ENCODE data around the gene KIF26A.

The KIF26A gene

GRCh38 chr14:104201063-104201462, 62.7 kb downstream of the KIF26A start:
- Histone ChIP-seq H3K4me1 (ENCODE audit: control insufficient read depth, insufficient read depth, low read length) (no peaks in the 10 kb centered on the region; the same call in 1 of the 2 replicates), H3K4me3 (ENCODE audit: low read depth, low read length) (no peak overlapping the region), H3K27ac (ENCODE audit: extremely low read depth, low read depth, low read length) (no peak overlapping the region), H3K9me3 (ENCODE audit: control insufficient read depth, insufficient read depth, low read depth, low read length) (no peaks in the 10 kb centered on the region), H3K36me3 (ENCODE audit: control insufficient read depth in 2 of 2, insufficient read depth in 1 of 2, low read length in 2 of 2) (no peaks in the 10 kb centered on the region)
- TF ChIP-seq ZNF529 (tag by site-specific recombination; IDR thresholded peaks at IDR 0.05; ENCODE audit: insufficient replicate concordance): no peak
- peak; percentile 57 for TF ChIP-seq ZIC2 (tag by site-specific recombination; IDR thresholded peaks at IDR 0.05)
- ChIA-PET CTCF (no interaction called here), POLR2A (no interaction called here)

GRCh38 chr14:104201496-104201895, 63.1 kb downstream of the KIF26A start:
- H3K4me1 ChIP-seq (ENCODE audit: control insufficient read depth, insufficient read depth, low read length): no peaks in the 10 kb centered on the region; the same call in 1 of the 2 replicates
- CTCF ChIA-PET: no interaction called here
- no peaks in the 10 kb centered on the region for H3K9me3 ChIP-seq (ENCODE audit: control insufficient read depth, insufficient read depth, low read depth, low read length)
- no peak overlapping the region for H3K27ac ChIP-seq (ENCODE audit: extremely low read depth, low read depth, low read length)
- H3K36me3 ChIP-seq (ENCODE audit: control insufficient read depth in 2 of 2, insufficient read depth in 1 of 2, low read length in 2 of 2): no peaks in the 10 kb centered on the region
- TF ChIP-seq ZNF223 (tag by site-specific recombination; IDR thresholded peaks at IDR 0.05) (no peak), ZNF529 (tag by site-specific recombination; IDR thresholded peaks at IDR 0.05; ENCODE audit: insufficient replicate concordance) (no peak), ZNF571 (tag by site-specific recombination; IDR thresholded peaks at IDR 0.05) (no peak), ZNF266 (tag by site-specific recombination; IDR thresholded peaks at IDR 0.05; ENCODE audit: low read depth) (no peak)
- POLR2A ChIA-PET: no interaction called here
- H3K4me3 ChIP-seq (ENCODE audit: low read depth, low read length): no peak overlapping the region

- ChIA-PET CTCF (interaction anchor here (0.8 kb wide), 1 partner anchor 362 kb away, joined by 3 read pairs; no protein-coding TSS in a partner anchor), POLR2A (no interaction called here)
- H3K9me3 ChIP-seq (ENCODE audit: control insufficient read depth, insufficient read depth, low read depth, low read length): no peaks in the 10 kb centered on the region
- H3K27ac ChIP-seq (ENCODE audit: extremely low read depth, low read depth, low read length): no peak overlapping the region
- H3K36me3 ChIP-seq (ENCODE audit: control insufficient read depth in 2 of 2, insufficient read depth in 1 of 2, low read length in 2 of 2): no peaks in the 10 kb centered on the region
- H3K4me3 ChIP-seq (ENCODE audit: low read depth, low read length): no peak overlapping the region
- no peaks in the 10 kb centered on the region; the same call in 1 of the 2 replicates for H3K4me1 ChIP-seq (ENCODE audit: control insufficient read depth, insufficient read depth, low read length)
- TF ChIP-seq PATZ1 (tag by site-specific recombination; IDR thresholded peaks at IDR 0.05) (no peak), GLIS2 (tag by site-specific recombination; IDR thresholded peaks at IDR 0.05) (peak; percentile 78), GLIS1 (tag by site-specific recombination; IDR thresholded peaks at IDR 0.05) (peak; percentile 93), ZNF23 (tag by site-specific recombination; IDR thresholded peaks at IDR 0.05; ENCODE audit: borderline replicate concordance) (no peak), ZNF518A (tag by site-specific recombination; conservative IDR thresholded peaks at IDR 0.05; ENCODE audit: low read depth) (no peak), ZFHX2 (tag by site-specific recombination; conservative IDR thresholded peaks at IDR 0.05) (peak; percentile 100), PRDM1 (tag by site-specific recombination; IDR thresholded peaks at IDR 0.05) (peak; percentile 94), ZNF768 (tag by site-specific recombination; IDR thresholded peaks at IDR 0.05) (no peak), ZNF621 (tag by site-specific recombination; IDR thresholded peaks at IDR 0.05) (no peak), HIC1 (tag by site-specific recombination; IDR thresholded peaks at IDR 0.05) (peak; percentile 38; the same call in 1 of the 2 replicates), ZNF561 (tag by site-specific recombination; IDR thresholded peaks at IDR 0.05; ENCODE audit: borderline replicate concordance) (no peak), ZNF335 (tag by site-specific recombination; conservative IDR thresholded peaks at IDR 0.05) (peak; percentile 64), ZNF510 (tag by site-specific recombination; IDR thresholded peaks at IDR 0.05; ENCODE audit: insufficient replicate concordance) (no peak), ZNF140 (tag by site-specific recombination; IDR thresholded peaks at IDR 0.05) (no peak), YY2 (tag by site-specific recombination; IDR thresholded peaks at IDR 0.05) (no peak), EGR2 (tag by site-specific recombination; IDR thresholded peaks at IDR 0.05; ENCODE audit: low read depth) (peak; percentile 99), ZNF707 (tag by site-specific recombination; IDR thresholded peaks at IDR 0.05) (no peak)
Observed at GRCh38 chr14:104202259-104203070, 64.1 kb downstream of the KIF26A start.

Data from HEK293 (cell line).